Measurements from ENCODE around the gene IFT27. TPM values are rescaled to one million over a fixed set of nuclear protein-coding genes. Genes with fewer than 3 reads are reported as not detected.

The IFT27 gene
- total RNA-seq, 1 experiment from 2014 or later: 74.2 TPM

DNA sequence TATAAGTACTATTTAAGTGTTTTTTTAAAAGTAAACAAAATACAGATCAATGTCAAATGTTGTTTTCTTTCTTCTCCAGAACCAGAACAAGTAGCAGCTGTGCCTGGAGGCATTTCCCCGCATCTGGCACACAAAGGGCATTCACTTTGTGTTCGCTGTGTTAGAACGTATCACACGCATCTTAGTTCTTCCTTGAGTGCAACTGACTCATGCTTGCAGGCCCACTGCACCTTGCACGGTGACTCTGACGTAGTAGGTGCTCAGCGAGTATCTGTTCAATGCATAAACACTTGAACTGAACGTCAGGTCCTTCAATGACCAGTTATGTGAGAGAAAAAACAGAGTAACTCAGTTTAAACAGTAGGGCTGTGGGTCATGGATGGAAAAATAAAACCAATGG lies 3.5 kb downstream of the IFT27 start:
- BruUV-seq (replicated peaks): no TSS peak
- no peak for DNase-seq
- H3K4me1 ChIP-seq (replicated peaks; ENCODE audit: insufficient read depth): peaks cover 13% of the 10 kb centered on the region
- H3F3A ChIP-seq (ENCODE audit: insufficient read depth, low read depth): no peaks in the 10 kb centered on the region
- no peaks in the 10 kb centered on the region for H3K9me3 ChIP-seq (ENCODE audit: insufficient read depth, low read depth)
- no peak overlapping the region for H3K4me2 ChIP-seq
- H3K9me2 ChIP-seq (ENCODE audit: insufficient read depth): no peaks in the 10 kb centered on the region
- H3K4me3 ChIP-seq: no peak overlapping the region
- H2AFZ ChIP-seq: no peak overlapping the region
- intact Hi-C loops (cut with micrococcal nuclease; ENCODE audit: unreplicated experiment): no loop called here
- CTCF ChIA-PET: no interaction called here
- no peak overlapping the region for H3K27ac ChIP-seq
- no peaks in the 10 kb centered on the region for H3K36me3 ChIP-seq (ENCODE audit: low read depth)
- no peaks in the 10 kb centered on the region for H4K20me1 ChIP-seq (ENCODE audit: insufficient read depth)
- POLR2A ChIA-PET (ENCODE audit: unreplicated experiment): no interaction called here
- no peaks in the 10 kb centered on the region for H3K27me3 ChIP-seq (ENCODE audit: insufficient read depth, low read depth)
- H3K79me2 ChIP-seq (ENCODE audit: low read depth): no peaks in the 10 kb centered on the region
- TF ChIP-seq EZH2 (IDR thresholded peaks at IDR 0.05; ENCODE audit: low read depth): no peak
- no peak for TF ChIP-seq CTCF (conservative IDR thresholded peaks at IDR 0.05)

- Histone ChIP-seq H3K4me2 (no peak overlapping the region), H2AFZ (no peak overlapping the region), H3K36me3 (ENCODE audit: low read depth) (no peaks in the 10 kb centered on the region), H3K4me1 (replicated peaks; ENCODE audit: insufficient read depth) (peaks cover 8% of the 10 kb centered on the region), H3K27ac (no peak overlapping the region), H3K79me2 (ENCODE audit: low read depth) (no peaks in the 10 kb centered on the region), H3K4me3 (no peak overlapping the region), H3K9me2 (ENCODE audit: insufficient read depth) (no peaks in the 10 kb centered on the region), H3K9me3 (ENCODE audit: insufficient read depth, low read depth) (no peaks in the 10 kb centered on the region), H3F3A (ENCODE audit: insufficient read depth, low read depth) (no peaks in the 10 kb centered on the region), H3K27me3 (ENCODE audit: insufficient read depth, low read depth) (no peaks in the 10 kb centered on the region), H4K20me1 (ENCODE audit: insufficient read depth) (no peaks in the 10 kb centered on the region)
- no TSS peak for BruUV-seq (replicated peaks)
- CTCF ChIA-PET: interaction anchor here (0.5 kb wide), 1 partner anchor 210 kb away, joined by 3 read pairs; no protein-coding TSS in a partner anchor
- DNase-seq: no peak
- POLR2A ChIA-PET (ENCODE audit: unreplicated experiment): no interaction called here
- TF ChIP-seq EZH2 (IDR thresholded peaks at IDR 0.05; ENCODE audit: low read depth) (no peak), CTCF (conservative IDR thresholded peaks at IDR 0.05) (no peak)
- intact Hi-C loops (cut with micrococcal nuclease; ENCODE audit: unreplicated experiment): no loop called here
Measured at GRCh38 chr22:36771356-36772063, 4.4 kb downstream of the IFT27 start.

GRCh38 chr22:36770513-36771231 lies 5.2 kb downstream of the IFT27 start:
- H4K20me1 ChIP-seq (ENCODE audit: insufficient read depth): no peaks in the 10 kb centered on the region
- H3K79me2 ChIP-seq (ENCODE audit: low read depth): no peaks in the 10 kb centered on the region
- no peak overlapping the region for H3K4me3 ChIP-seq
- no peak overlapping the region for H3K4me2 ChIP-seq
- H3K4me1 ChIP-seq (replicated peaks; ENCODE audit: insufficient read depth): peaks cover 8% of the 10 kb centered on the region
- no TSS peak for BruUV-seq (replicated peaks)
- CTCF ChIA-PET: no interaction called here
- no peak for TF ChIP-seq EZH2 (IDR thresholded peaks at IDR 0.05; ENCODE audit: low read depth)
- no peak for TF ChIP-seq CTCF (conservative IDR thresholded peaks at IDR 0.05)
- intact Hi-C loops (cut with micrococcal nuclease; ENCODE audit: unreplicated experiment): no loop called here
- H3K36me3 ChIP-seq (ENCODE audit: low read depth): no peaks in the 10 kb centered on the region
- H2AFZ ChIP-seq: no peak overlapping the region
- DNase-seq: no peak
- POLR2A ChIA-PET (ENCODE audit: unreplicated experiment): no interaction called here
- H3F3A ChIP-seq (ENCODE audit: insufficient read depth, low read depth): no peaks in the 10 kb centered on the region
- H3K9me3 ChIP-seq (ENCODE audit: insufficient read depth, low read depth): no peaks in the 10 kb centered on the region
- no peaks in the 10 kb centered on the region for H3K27me3 ChIP-seq (ENCODE audit: insufficient read depth, low read depth)
- H3K9me2 ChIP-seq (ENCODE audit: insufficient read depth): no peaks in the 10 kb centered on the region
- no peak overlapping the region for H3K27ac ChIP-seq
